ENCODE measurements around the gene TP73.

TP73 gene

GRCh38 chr1:3651930-3652547, at the start of gene TP73:
TSS of gene TP73 (plus strand) at chr1:3652516. CDS start at chr1:3682366, 29,850 bp downstream.
- no peak for DNase-seq (ENCODE audit: low read depth)

GRCh38 chr1:3603156-3603555, 49.2 kb upstream of the TP73 start:
- DNase-seq (ENCODE audit: low read depth), result no peak

- DNase-seq (ENCODE audit: low read depth), result no peak
Observed at GRCh38 chr1:3603571-3604467, 48.5 kb upstream of the TP73 start.

GRCh38 chr1:3604468-3604974, 47.8 kb upstream of the TP73 start:
- DNase-seq (ENCODE audit: low read depth), result no peak

- DNase-seq (ENCODE audit: low read depth), result no peak
Observed at GRCh38 chr1:3604997-3605823, 47.1 kb upstream of the TP73 start.

GRCh38 chr1:3606779-3607702, 45.3 kb upstream of the TP73 start:
- no peak for DNase-seq (ENCODE audit: low read depth)

- no peak for DNase-seq (ENCODE audit: low read depth)
Observed at GRCh38 chr1:3607703-3608065, 44.6 kb upstream of the TP73 start.

- DNase-seq (ENCODE audit: low read depth), result no peak
Observed at GRCh38 chr1:3608154-3608553, 44.2 kb upstream of the TP73 start.

GRCh38 chr1:3609016-3609768, 43.1 kb upstream of the TP73 start:
- no peak for DNase-seq (ENCODE audit: low read depth)

- DNase-seq (ENCODE audit: low read depth), result no peak
Observed at GRCh38 chr1:3609769-3610526, 42.4 kb upstream of the TP73 start.

- peak; percentile 10 for DNase-seq (ENCODE audit: low read depth)
Observed at GRCh38 chr1:3610527-3611169, 41.7 kb upstream of the TP73 start.

- peak; percentile 55 for DNase-seq (ENCODE audit: low read depth)
Observed at GRCh38 chr1:3611170-3612019, 40.9 kb upstream of the TP73 start, which contains the start of gene MEGF6. TSS of gene MEGF6 (minus strand) at chr1:3611508. CDS start at chr1:3611268, 240 bp downstream.

- no peak for DNase-seq (ENCODE audit: low read depth)
Observed at GRCh38 chr1:3612123-3612522, 40.2 kb upstream of the TP73 start.

GRCh38 chr1:3614755-3615742, 37.3 kb upstream of the TP73 start:
- DNase-seq (ENCODE audit: low read depth), result peak; percentile 25

- no peak for DNase-seq (ENCODE audit: low read depth)
Observed at GRCh38 chr1:3616861-3617260, 35.5 kb upstream of the TP73 start.

GRCh38 chr1:3617806-3618345, 34.4 kb upstream of the TP73 start:
- no peak for DNase-seq (ENCODE audit: low read depth)

GRCh38 chr1:3618531-3618880, 33.8 kb upstream of the TP73 start:
- DNase-seq (ENCODE audit: low read depth), result no peak

All from EH (cell line).